ENCODE data around the gene OR5K4.

The OR5K4 gene

GRCh38 chr3:98343647-98344507, 9.8 kb upstream of the OR5K4 start:
- H3K27ac Mint-ChIP-seq: no peak overlapping the region
- H3K27me3 Mint-ChIP-seq (ENCODE audit: low read depth): peaks cover 61% of the 10 kb centered on the region

GRCh38 chr3:98350082-98350481, 3.6 kb upstream of the OR5K4 start:
- Mint-ChIP-seq H3K36me3 (ENCODE audit: low read depth) (peaks cover 1% of the 10 kb centered on the region), H3K4me3 (no peak overlapping the region), H3K27ac (no peak overlapping the region), H3K9me3 (peaks cover 3% of the 10 kb centered on the region), H3K4me1 (ENCODE audit: low read depth) (peaks cover 4% of the 10 kb centered on the region), H3K27me3 (ENCODE audit: low read depth) (peaks cover 61% of the 10 kb centered on the region)

More at GRCh38 chr3:98343647-98344507, 9.8 kb upstream of the OR5K4 start:
- H3K9me3 Mint-ChIP-seq: peaks cover 4% of the 10 kb centered on the region
- H3K4me3 Mint-ChIP-seq: no peak overlapping the region
- peaks cover 10% of the 10 kb centered on the region for H3K4me1 Mint-ChIP-seq (ENCODE audit: low read depth)
- H3K36me3 Mint-ChIP-seq (ENCODE audit: low read depth): peaks cover 2% of the 10 kb centered on the region

- Mint-ChIP-seq H3K4me3 (no peak overlapping the region), H3K9me3 (peaks cover 21% of the 10 kb centered on the region), H3K27ac (no peak overlapping the region), H3K4me1 (ENCODE audit: low read depth) (peaks cover 7% of the 10 kb centered on the region), H3K27me3 (ENCODE audit: low read depth) (peaks cover 21% of the 10 kb centered on the region), H3K36me3 (ENCODE audit: low read depth) (peaks cover 14% of the 10 kb centered on the region)
These were observed 5.6 kb downstream of the OR5K4 start for GRCh38 chr3:98359250-98359649.

GRCh38 chr3:98359993-98360675, 6.5 kb downstream of the OR5K4 start:
- Mint-ChIP-seq H3K4me1 (ENCODE audit: low read depth) (peaks cover 7% of the 10 kb centered on the region), H3K9me3 (peaks cover 21% of the 10 kb centered on the region), H3K27me3 (ENCODE audit: low read depth) (peaks cover 14% of the 10 kb centered on the region), H3K4me3 (no peak overlapping the region), H3K36me3 (ENCODE audit: low read depth) (peaks cover 14% of the 10 kb centered on the region), H3K27ac (no peak overlapping the region)

- H3K27me3 Mint-ChIP-seq (ENCODE audit: low read depth): peaks cover 15% of the 10 kb centered on the region
- no peak overlapping the region for H3K4me3 Mint-ChIP-seq
These were observed 7.0 kb downstream of the OR5K4 start for GRCh38 chr3:98360681-98361080.

GRCh38 chr3:98361289-98361688, 7.6 kb downstream of the OR5K4 start:
- Mint-ChIP-seq H3K27me3 (ENCODE audit: low read depth) (peaks cover 12% of the 10 kb centered on the region), H3K36me3 (ENCODE audit: low read depth) (peaks cover 17% of the 10 kb centered on the region), H3K4me1 (ENCODE audit: low read depth) (peaks cover 7% of the 10 kb centered on the region), H3K4me3 (no peak overlapping the region), H3K9me3 (peaks cover 21% of the 10 kb centered on the region), H3K27ac (no peak overlapping the region)

More at GRCh38 chr3:98360681-98361080, 7.0 kb downstream of the OR5K4 start:
- Mint-ChIP-seq H3K4me1 (ENCODE audit: low read depth) (peaks cover 7% of the 10 kb centered on the region), H3K9me3 (peaks cover 21% of the 10 kb centered on the region), H3K36me3 (ENCODE audit: low read depth) (peaks cover 16% of the 10 kb centered on the region), H3K27ac (no peak overlapping the region)

- peaks cover 32% of the 10 kb centered on the region for H3K27me3 Mint-ChIP-seq (ENCODE audit: low read depth)
- H3K4me3 Mint-ChIP-seq: no peak overlapping the region
- peaks cover 3% of the 10 kb centered on the region for H3K36me3 Mint-ChIP-seq (ENCODE audit: low read depth)
- H3K9me3 Mint-ChIP-seq: no peaks in the 10 kb centered on the region
- H3K4me1 Mint-ChIP-seq (ENCODE audit: low read depth): peaks cover 3% of the 10 kb centered on the region
- H3K27ac Mint-ChIP-seq: no peak overlapping the region
These were observed 14.0 kb downstream of the OR5K4 start for GRCh38 chr3:98367464-98368246.

- Mint-ChIP-seq H3K4me1 (ENCODE audit: low read depth) (peaks cover 3% of the 10 kb centered on the region), H3K27me3 (ENCODE audit: low read depth) (peaks cover 49% of the 10 kb centered on the region), H3K36me3 (ENCODE audit: low read depth) (no peaks in the 10 kb centered on the region), H3K27ac (no peak overlapping the region), H3K9me3 (no peaks in the 10 kb centered on the region), H3K4me3 (no peak overlapping the region)
These were observed 17.5 kb downstream of the OR5K4 start for GRCh38 chr3:98371186-98371585.

GRCh38 chr3:98371853-98372252, 18.2 kb downstream of the OR5K4 start:
- Mint-ChIP-seq H3K4me1 (ENCODE audit: low read depth) (peaks cover 3% of the 10 kb centered on the region), H3K4me3 (no peak overlapping the region), H3K36me3 (ENCODE audit: low read depth) (no peaks in the 10 kb centered on the region), H3K9me3 (no peaks in the 10 kb centered on the region), H3K27me3 (ENCODE audit: low read depth) (peaks cover 55% of the 10 kb centered on the region), H3K27ac (no peak overlapping the region)

GRCh38 chr3:98372445-98372844, 18.8 kb downstream of the OR5K4 start:
- H3K4me1 Mint-ChIP-seq (ENCODE audit: low read depth): peaks cover 3% of the 10 kb centered on the region
- H3K27me3 Mint-ChIP-seq (ENCODE audit: low read depth): peaks cover 57% of the 10 kb centered on the region
- H3K27ac Mint-ChIP-seq: no peak overlapping the region
- H3K4me3 Mint-ChIP-seq: no peak overlapping the region
- H3K9me3 Mint-ChIP-seq: peaks cover 4% of the 10 kb centered on the region
- no peaks in the 10 kb centered on the region for H3K36me3 Mint-ChIP-seq (ENCODE audit: low read depth)

- Mint-ChIP-seq H3K4me3 (no peak overlapping the region), H3K4me1 (ENCODE audit: low read depth) (peaks cover 3% of the 10 kb centered on the region), H3K36me3 (ENCODE audit: low read depth) (no peaks in the 10 kb centered on the region), H3K27ac (no peak overlapping the region), H3K9me3 (peaks cover 5% of the 10 kb centered on the region), H3K27me3 (ENCODE audit: low read depth) (peaks cover 47% of the 10 kb centered on the region)
These were observed 23.0 kb downstream of the OR5K4 start for GRCh38 chr3:98376631-98377030.

- Mint-ChIP-seq H3K9me3 (no peaks in the 10 kb centered on the region), H3K27me3 (ENCODE audit: low read depth) (peaks cover 54% of the 10 kb centered on the region)
These were observed 34.5 kb downstream of the OR5K4 start for GRCh38 chr3:98388147-98388546.

GRCh38 chr3:98390366-98390765, 36.7 kb downstream of the OR5K4 start, which contains the start of gene OR5K3:
TSS of gene OR5K3 (plus strand) at chr3:98390666. CDS start at chr3:98390666, 0 bp downstream.
- Mint-ChIP-seq H3K4me1 (ENCODE audit: low read depth) (peaks cover 3% of the 10 kb centered on the region), H3K9me3 (no peaks in the 10 kb centered on the region), H3K27me3 (ENCODE audit: low read depth) (peaks cover 54% of the 10 kb centered on the region), H3K27ac (no peak within 1 kb of the TSS), H3K36me3 (ENCODE audit: low read depth) (no peaks in the 10 kb centered on the region), H3K4me3 (no peak within 1 kb of the TSS)

More at GRCh38 chr3:98388147-98388546, 34.5 kb downstream of the OR5K4 start:
- Mint-ChIP-seq H3K36me3 (ENCODE audit: low read depth) (no peaks in the 10 kb centered on the region), H3K4me1 (ENCODE audit: low read depth) (no peaks in the 10 kb centered on the region), H3K27ac (no peak overlapping the region), H3K4me3 (no peak overlapping the region)

GRCh38 chr3:98395101-98395500, 41.4 kb downstream of the OR5K4 start:
- peaks cover 26% of the 10 kb centered on the region for H3K9me3 Mint-ChIP-seq
- peaks cover 50% of the 10 kb centered on the region for H3K27me3 Mint-ChIP-seq (ENCODE audit: low read depth)
- no peak overlapping the region for H3K27ac Mint-ChIP-seq
- H3K4me1 Mint-ChIP-seq (ENCODE audit: low read depth): peaks cover 5% of the 10 kb centered on the region
- peaks cover 7% of the 10 kb centered on the region for H3K36me3 Mint-ChIP-seq (ENCODE audit: low read depth)
- no peak overlapping the region for H3K4me3 Mint-ChIP-seq

Measured in T-helper 1 cell treated with Interleukin-12 subunit alpha and Interleukin-12 subunit beta and Interleukin-4 antibody, amounts not matched to agents 30 μg/mL and 1 μg/mL, for 36 hours (primary cell).